Natural killer cell (primary cell): Measurements from ENCODE around the gene AFAP1L2. TPM values are rescaled to one million over a fixed set of nuclear protein-coding genes. Genes with fewer than 3 reads are reported as not detected.

Experiments used
- ATAC-seq, 3 donors: fragments of 150-1000 bp in 2 of 3; fragments of 200-7000 bp in 1 of 3; cut with Tn5 transposase; 1 replicate in 1 of 3; 2 replicates in 2 of 3; pipeline ENCODE4 v1.10.0; 2021; ENCODE audit warnings: mild to moderate bottlenecking in 2 of 3, moderate library complexity in 2 of 3
- DNase-seq, 2 donors: peaks; one replicate each; pipeline versions ENCODE4 v3.0.0 to v3.0.0-alpha.2; 2013 to 2021; ENCODE audit warnings: mixed read lengths in 1 of 2
- H3K27ac ChIP-seq: one replicate; pipeline ENCODE4 v1.5.1; 2013; ENCODE audit warnings: mild to moderate bottlenecking, low read length
- H3K27me3 ChIP-seq: one replicate; pipeline ENCODE4 v1.6.1; 2013; ENCODE audit warnings: low read length; ENCODE audit not compliant: control insufficient read depth, insufficient read depth
- H3K36me3 ChIP-seq: one replicate; pipeline ENCODE4 v1.6.1; 2013; ENCODE audit warnings: low read length; ENCODE audit not compliant: control insufficient read depth, insufficient read depth
- H3K4me1 ChIP-seq: one replicate; pipeline ENCODE4 v1.6.1; 2013; ENCODE audit warnings: low read length; ENCODE audit not compliant: control insufficient read depth, insufficient read depth
- H3K4me3 ChIP-seq: one replicate; pipeline ENCODE4 v1.5.1; 2013; ENCODE audit warnings: low read length
- H3K9me3 ChIP-seq: one replicate; pipeline ENCODE4 v1.6.1; 2013; ENCODE audit warnings: low read length; ENCODE audit not compliant: control insufficient read depth, insufficient read depth
- H3K27ac Mint-ChIP-seq, 2 donors: one replicate each; pipeline ENCODE4 v1.8.0; 2022; ENCODE audit warnings: mild to moderate bottlenecking in 2 of 2, mixed read lengths in 2 of 2, moderate library complexity in 1 of 2
- H3K27me3 Mint-ChIP-seq, 2 donors: one replicate each; pipeline ENCODE4 v1.8.0; 2022; ENCODE audit warnings: low read depth in 2 of 2, mixed read lengths in 2 of 2
- H3K36me3 Mint-ChIP-seq: one replicate; pipeline ENCODE4 v1.8.0; 2022; ENCODE audit warnings: mixed read lengths
- H3K4me1 Mint-ChIP-seq, 2 donors: one replicate each; pipeline ENCODE4 v1.8.0; 2022; ENCODE audit warnings: mixed read lengths in 2 of 2
- H3K4me3 Mint-ChIP-seq: one replicate; pipeline ENCODE4 v1.8.0; 2022; ENCODE audit warnings: mild to moderate bottlenecking, moderate library complexity, mixed read lengths
- H3K9me3 Mint-ChIP-seq, 2 donors: one replicate each; pipeline ENCODE4 v1.8.0; 2022; ENCODE audit warnings: mixed read lengths in 2 of 2
- WGBS: methylation state at CpG from one replicate; pipeline ENCODE4 v1.1.7; 2013; ENCODE audit warnings: missing lambda C conversion rate; ENCODE audit not compliant: insufficient coverage; 5-methylcytosine and 5-hydroxymethylcytosine counted together
- intact Hi-C: fragments of 100-400 bp; cut with micrococcal nuclease; formaldehyde crosslinking; loops from one replicate; pipeline ENCODE4 v1.14.2; 2022
- total RNA-seq, 4 donors: library from RNA; stranded (reverse); fragments of 120-200 nt in 1 of 4; gene quantifications; one replicate each; pipeline versions ENCODE4 v1.2.3 to v1.2.4, GENCODE V29; 2013 to 2022
- TF ChIP-seq, protein P1 (sequence below): fragments of 200-600 bp; IDR thresholded peaks from one replicate; pipeline ENCODE4 v1.8.0; 2022; ENCODE audit warnings: antibody characterized with exemption

Gene AFAP1L2
- total RNA-seq, 3 donors from 2014 or later (not counting 1 experiment from before 2014, with no cell fraction given), result 0.66 to 2.8 (median 1.3) TPM

DNA sequence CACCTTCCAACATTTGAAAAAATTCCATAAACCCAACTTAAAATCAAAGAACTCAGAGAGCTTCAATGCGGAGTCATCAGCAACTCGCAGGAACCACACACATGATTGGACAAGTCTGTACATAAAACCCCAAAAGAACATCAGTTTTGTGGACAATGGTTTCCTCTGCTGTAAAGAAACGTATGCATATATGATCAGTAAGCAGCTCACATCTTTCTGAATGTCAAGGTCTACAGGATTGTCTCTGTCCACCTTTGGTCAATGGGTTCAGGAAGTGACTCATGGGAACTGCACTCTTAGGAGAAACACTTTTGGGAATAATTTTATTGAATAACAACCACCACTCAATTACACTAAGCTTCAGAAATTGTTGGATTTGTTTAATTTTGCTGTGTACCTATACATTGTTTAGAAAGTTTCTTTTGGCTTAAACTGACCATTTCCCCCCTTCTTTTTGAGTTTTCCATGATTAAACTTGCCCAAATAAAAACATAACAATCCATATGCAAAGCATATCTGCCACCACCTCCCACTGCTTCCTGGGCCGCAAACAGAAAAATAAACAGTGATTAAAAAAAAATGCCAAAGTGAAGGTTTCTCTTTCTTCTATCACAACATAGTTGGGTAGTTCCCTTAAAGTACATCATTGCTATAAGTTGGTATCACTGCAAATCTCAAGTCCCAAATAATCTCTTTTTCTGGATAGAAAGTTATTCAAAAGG, 27.3 kb upstream of the AFAP1L2 start:
- TF ChIP-seq, protein P1, sequence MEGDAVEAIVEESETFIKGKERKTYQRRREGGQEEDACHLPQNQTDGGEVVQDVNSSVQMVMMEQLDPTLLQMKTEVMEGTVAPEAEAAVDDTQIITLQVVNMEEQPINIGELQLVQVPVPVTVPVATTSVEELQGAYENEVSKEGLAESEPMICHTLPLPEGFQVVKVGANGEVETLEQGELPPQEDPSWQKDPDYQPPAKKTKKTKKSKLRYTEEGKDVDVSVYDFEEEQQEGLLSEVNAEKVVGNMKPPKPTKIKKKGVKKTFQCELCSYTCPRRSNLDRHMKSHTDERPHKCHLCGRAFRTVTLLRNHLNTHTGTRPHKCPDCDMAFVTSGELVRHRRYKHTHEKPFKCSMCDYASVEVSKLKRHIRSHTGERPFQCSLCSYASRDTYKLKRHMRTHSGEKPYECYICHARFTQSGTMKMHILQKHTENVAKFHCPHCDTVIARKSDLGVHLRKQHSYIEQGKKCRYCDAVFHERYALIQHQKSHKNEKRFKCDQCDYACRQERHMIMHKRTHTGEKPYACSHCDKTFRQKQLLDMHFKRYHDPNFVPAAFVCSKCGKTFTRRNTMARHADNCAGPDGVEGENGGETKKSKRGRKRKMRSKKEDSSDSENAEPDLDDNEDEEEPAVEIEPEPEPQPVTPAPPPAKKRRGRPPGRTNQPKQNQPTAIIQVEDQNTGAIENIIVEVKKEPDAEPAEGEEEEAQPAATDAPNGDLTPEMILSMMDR, result no peak
- no peak overlapping the region for H3K27ac ChIP-seq
- 91% methylated on average over 3 of the region's 4 CpGs for WGBS
- no peak for ATAC-seq
- no peak overlapping the region for H3K27ac Mint-ChIP-seq
- no peaks in the 10 kb centered on the region for H3K27me3 ChIP-seq
- no peaks in the 10 kb centered on the region for H3K4me1 ChIP-seq
- no peak overlapping the region for H3K4me3 Mint-ChIP-seq
- H3K36me3 Mint-ChIP-seq, result peaks cover 14% of the 10 kb centered on the region
- no peak overlapping the region for H3K4me3 ChIP-seq
- no peaks in the 10 kb centered on the region for H3K9me3 Mint-ChIP-seq
- DNase-seq, result no peak
- no peaks in the 10 kb centered on the region for H3K4me1 Mint-ChIP-seq
- intact Hi-C loops, result no loop called here
- H3K9me3 ChIP-seq, result no peaks in the 10 kb centered on the region
- no peaks in the 10 kb centered on the region for H3K27me3 Mint-ChIP-seq
- peaks cover 28% of the 10 kb centered on the region for H3K36me3 ChIP-seq

DNA sequence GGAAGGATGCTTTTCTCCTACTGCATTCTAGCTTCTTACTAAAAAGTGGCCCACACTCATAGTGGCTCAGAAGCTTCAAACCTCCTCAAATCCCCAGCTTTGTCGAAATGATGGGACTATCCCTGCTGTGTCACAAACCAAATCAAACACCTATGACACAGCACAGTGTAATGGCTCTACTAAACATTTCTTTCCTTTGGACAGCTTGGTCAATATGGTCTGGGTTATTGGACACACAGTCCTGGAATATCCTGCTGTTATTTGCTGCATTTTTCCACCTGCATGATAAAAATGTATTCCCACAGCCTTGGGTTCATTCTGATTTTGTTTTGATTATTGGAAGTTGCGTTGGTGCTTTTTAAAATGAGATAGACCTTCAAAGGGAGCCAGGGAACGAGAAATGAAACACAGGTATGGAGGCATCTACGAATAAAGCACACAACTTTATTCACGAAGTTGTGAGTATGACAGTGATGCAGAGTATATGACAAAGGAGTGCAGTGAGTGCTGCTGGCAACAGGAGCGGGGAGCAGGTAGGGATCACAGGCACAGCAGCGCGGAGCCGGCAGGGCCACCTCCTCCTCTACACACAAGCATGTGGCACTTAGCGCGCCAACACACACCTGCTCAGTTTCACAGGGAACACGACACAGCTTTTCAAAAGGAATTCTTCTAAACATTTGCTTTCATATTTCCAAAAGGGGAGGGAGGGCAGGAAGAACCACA, 26.5 kb upstream of the AFAP1L2 start:
- no peak overlapping the region for H3K4me3 Mint-ChIP-seq
- ATAC-seq, result no peak
- no peak overlapping the region for H3K27ac Mint-ChIP-seq
- Histone ChIP-seq H3K27ac (no peak overlapping the region), H3K4me3 (no peak overlapping the region), H3K9me3 (no peaks in the 10 kb centered on the region), H3K27me3 (no peaks in the 10 kb centered on the region), H3K36me3 (peaks cover 21% of the 10 kb centered on the region), H3K4me1 (no peaks in the 10 kb centered on the region)
- WGBS, result 96% methylated on average over 12 of the region's 12 CpGs
- H3K36me3 Mint-ChIP-seq, result peaks cover 7% of the 10 kb centered on the region
- no peaks in the 10 kb centered on the region for H3K27me3 Mint-ChIP-seq
- H3K4me1 Mint-ChIP-seq, result no peaks in the 10 kb centered on the region
- no peak for DNase-seq
- TF ChIP-seq, protein P1, result no peak
- H3K9me3 Mint-ChIP-seq, result no peaks in the 10 kb centered on the region
- intact Hi-C loops, result no loop called here

DNA sequence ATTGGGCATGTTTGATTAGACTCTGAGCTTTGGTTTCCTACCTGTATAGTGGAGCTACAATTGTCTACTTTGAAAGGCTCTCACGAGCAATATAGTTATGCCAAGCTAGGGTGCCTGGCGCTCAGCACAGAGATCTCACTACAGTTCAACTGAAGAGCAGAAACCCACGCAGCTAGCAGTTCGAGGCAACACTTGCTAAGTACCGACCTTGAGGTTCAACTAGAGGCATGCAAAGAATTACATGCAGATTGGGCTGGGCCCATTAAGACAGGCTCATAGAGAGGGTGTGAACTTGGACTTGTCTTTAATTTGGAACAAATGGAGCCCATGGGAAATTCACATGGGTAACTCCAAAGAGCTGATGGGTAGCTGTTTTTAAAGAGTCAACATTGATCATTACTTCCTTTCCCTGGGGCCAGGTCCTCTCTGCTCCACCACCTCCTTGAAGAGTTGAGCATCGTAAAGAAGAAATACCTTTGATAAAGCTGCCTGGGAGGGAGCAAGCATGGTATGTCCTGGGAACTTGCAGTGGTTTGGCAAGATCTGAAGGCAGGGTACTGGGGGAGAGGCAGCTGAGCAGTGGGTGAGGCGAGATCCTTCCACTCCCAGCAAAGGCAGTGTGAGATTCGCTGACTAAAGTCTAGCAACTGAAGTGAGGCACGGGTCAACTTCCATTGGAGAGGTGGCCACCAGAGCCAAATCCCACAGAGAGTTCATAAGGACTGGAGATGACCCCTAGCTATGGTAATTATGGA, 25.5 kb upstream of the AFAP1L2 start:
- intact Hi-C loops, result no loop called here
- Mint-ChIP-seq H3K27ac (no peak overlapping the region), H3K27me3 (no peaks in the 10 kb centered on the region), H3K36me3 (peaks cover under 1% of the 10 kb centered on the region), H3K4me3 (no peak overlapping the region), H3K4me1 (no peaks in the 10 kb centered on the region), H3K9me3 (no peaks in the 10 kb centered on the region)
- no peak for DNase-seq
- TF ChIP-seq, protein P1, result no peak
- Histone ChIP-seq H3K9me3 (no peaks in the 10 kb centered on the region), H3K27ac (no peak overlapping the region), H3K4me1 (no peaks in the 10 kb centered on the region), H3K4me3 (no peak overlapping the region), H3K27me3 (no peaks in the 10 kb centered on the region), H3K36me3 (peaks cover 10% of the 10 kb centered on the region)
- WGBS, result 95% methylated on average over 9 of the region's 9 CpGs
- no peak for ATAC-seq
